ENCODE data around the gene RNF13. TPM values are rescaled to one million over a fixed set of nuclear protein-coding genes. Genes with fewer than 3 reads are reported as not detected.

The RNF13 gene
- total and polyA plus RNA-seq, 2 donors (not counting 1 experiment from before 2014, with no cell fraction given), result 57.4 to 81.7 TPM

GRCh38 chr3:149792452-149793270 lies 20.4 kb upstream of the RNF13 start, which contains the start of gene ANKUB1:
ANKUB1 (minus strand) TSS chr3:149792554; CDS start chr3:149792366, 188 bp downstream.
- TF ChIP-seq EZH2 (IDR thresholded peaks at IDR 0.05; ENCODE audit: low read length, missing control alignments), result no peak
- TF ChIP-seq, protein P1, sequence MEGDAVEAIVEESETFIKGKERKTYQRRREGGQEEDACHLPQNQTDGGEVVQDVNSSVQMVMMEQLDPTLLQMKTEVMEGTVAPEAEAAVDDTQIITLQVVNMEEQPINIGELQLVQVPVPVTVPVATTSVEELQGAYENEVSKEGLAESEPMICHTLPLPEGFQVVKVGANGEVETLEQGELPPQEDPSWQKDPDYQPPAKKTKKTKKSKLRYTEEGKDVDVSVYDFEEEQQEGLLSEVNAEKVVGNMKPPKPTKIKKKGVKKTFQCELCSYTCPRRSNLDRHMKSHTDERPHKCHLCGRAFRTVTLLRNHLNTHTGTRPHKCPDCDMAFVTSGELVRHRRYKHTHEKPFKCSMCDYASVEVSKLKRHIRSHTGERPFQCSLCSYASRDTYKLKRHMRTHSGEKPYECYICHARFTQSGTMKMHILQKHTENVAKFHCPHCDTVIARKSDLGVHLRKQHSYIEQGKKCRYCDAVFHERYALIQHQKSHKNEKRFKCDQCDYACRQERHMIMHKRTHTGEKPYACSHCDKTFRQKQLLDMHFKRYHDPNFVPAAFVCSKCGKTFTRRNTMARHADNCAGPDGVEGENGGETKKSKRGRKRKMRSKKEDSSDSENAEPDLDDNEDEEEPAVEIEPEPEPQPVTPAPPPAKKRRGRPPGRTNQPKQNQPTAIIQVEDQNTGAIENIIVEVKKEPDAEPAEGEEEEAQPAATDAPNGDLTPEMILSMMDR (conservative IDR thresholded peaks at IDR 0.05 in 1 of 2, IDR thresholded peaks at IDR 0.05 in 1 of 2; ENCODE audit: low read depth in 1 of 2, low read length in 2 of 2), result no peak
- Histone ChIP-seq H3K4me2 (ENCODE audit: extremely low read depth, insufficient read depth, low read length) (no peak within 1 kb of the TSS), H3K27me3 (ENCODE audit: control insufficient read depth, insufficient read depth, low read length) (no peaks in the 10 kb centered on the region), H3K4me3 (replicated peaks in 1 of 4; ENCODE audit: control extremely low read depth in 1 of 4, insufficient read depth in 1 of 4, low read depth in 3 of 4, low read length in 4 of 4) (no peak within 1 kb of the TSS), H3K27ac (ENCODE audit: insufficient read depth, low read length) (no peak within 1 kb of the TSS), H3K9ac (ENCODE audit: insufficient read depth, low read length) (no peak within 1 kb of the TSS), H3K4me1 (ENCODE audit: control insufficient read depth, extremely low read depth, insufficient read depth, low read length) (no peaks in the 10 kb centered on the region), H3K9me3 (ENCODE audit: control insufficient read depth, insufficient read depth, low read depth, low read length) (no peaks in the 10 kb centered on the region), H2AFZ (ENCODE audit: low read length) (no peak within 1 kb of the TSS), H4K20me1 (ENCODE audit: control insufficient read depth, extremely low read depth, insufficient read depth, low read length) (no peaks in the 10 kb centered on the region), H3K36me3 (ENCODE audit: control insufficient read depth, insufficient read depth, low read length) (no peaks in the 10 kb centered on the region), H3K79me2 (ENCODE audit: control insufficient read depth, insufficient read depth, low read length) (no peaks in the 10 kb centered on the region)
- no peak for DNase-seq (ENCODE audit: low read depth in 2 of 2)

- no peaks in the 10 kb centered on the region for H4K20me1 ChIP-seq (ENCODE audit: control insufficient read depth, extremely low read depth, insufficient read depth, low read length)
- H3K9ac ChIP-seq (ENCODE audit: insufficient read depth, low read length), result no peak overlapping the region
- no peak overlapping the region for H3K4me2 ChIP-seq (ENCODE audit: extremely low read depth, insufficient read depth, low read length)
- no peaks in the 10 kb centered on the region for H3K79me2 ChIP-seq (ENCODE audit: control insufficient read depth, insufficient read depth, low read length)
- no peaks in the 10 kb centered on the region for H3K27me3 ChIP-seq (ENCODE audit: control insufficient read depth, insufficient read depth, low read length)
- no peak for DNase-seq (ENCODE audit: low read depth in 2 of 2)
- no peaks in the 10 kb centered on the region for H3K9me3 ChIP-seq (ENCODE audit: control insufficient read depth, insufficient read depth, low read depth, low read length)
- H3K27ac ChIP-seq (ENCODE audit: insufficient read depth, low read length), result no peak overlapping the region
- H2AFZ ChIP-seq (ENCODE audit: low read length), result no peak overlapping the region
- H3K4me1 ChIP-seq (ENCODE audit: control insufficient read depth, extremely low read depth, insufficient read depth, low read length), result no peaks in the 10 kb centered on the region
- H3K36me3 ChIP-seq (ENCODE audit: control insufficient read depth, insufficient read depth, low read length), result no peaks in the 10 kb centered on the region
- TF ChIP-seq, protein P1 (conservative IDR thresholded peaks at IDR 0.05 in 1 of 2, IDR thresholded peaks at IDR 0.05 in 1 of 2; ENCODE audit: low read depth in 1 of 2, low read length in 2 of 2), result no peak
- no peak for TF ChIP-seq EZH2 (IDR thresholded peaks at IDR 0.05; ENCODE audit: low read length, missing control alignments)
- no peak overlapping the region for H3K4me3 ChIP-seq (replicated peaks in 1 of 4; ENCODE audit: control extremely low read depth in 1 of 4, insufficient read depth in 1 of 4, low read depth in 3 of 4, low read length in 4 of 4)
These were observed 17.0 kb upstream of the RNF13 start for GRCh38 chr3:149796026-149796425.

DNA sequence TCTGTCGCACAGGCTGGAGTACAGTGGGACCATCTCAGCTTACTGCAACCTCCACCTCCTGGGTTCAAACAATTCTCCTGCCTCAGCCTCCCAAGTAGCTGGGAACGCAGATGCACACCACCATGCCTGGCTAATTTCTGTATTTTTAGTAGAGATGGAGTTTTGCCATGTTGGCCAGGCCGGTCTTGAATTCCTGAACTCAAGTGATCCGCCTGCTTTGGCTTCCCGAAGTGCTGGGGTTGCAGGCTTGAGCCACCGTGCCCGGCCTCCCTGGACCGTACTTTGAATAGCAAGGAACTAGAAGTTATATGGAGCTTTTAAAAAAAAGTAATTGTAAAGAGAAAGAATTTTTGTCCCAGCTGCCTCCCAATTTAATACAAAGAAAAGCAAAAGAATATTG lies 12.3 kb upstream of the RNF13 start:
- no peak overlapping the region for H3K9ac ChIP-seq (ENCODE audit: insufficient read depth, low read length)
- no peaks in the 10 kb centered on the region for H3K79me2 ChIP-seq (ENCODE audit: control insufficient read depth, insufficient read depth, low read length)
- no peaks in the 10 kb centered on the region for H4K20me1 ChIP-seq (ENCODE audit: control insufficient read depth, extremely low read depth, insufficient read depth, low read length)

More for the DNA sequence above, 12.3 kb upstream of the RNF13 start:
- H3K9me3 ChIP-seq (ENCODE audit: control insufficient read depth, insufficient read depth, low read depth, low read length), result no peaks in the 10 kb centered on the region
- no peak for DNase-seq (ENCODE audit: low read depth in 2 of 2)
- no peak overlapping the region for H3K4me2 ChIP-seq (ENCODE audit: extremely low read depth, insufficient read depth, low read length)
- no peaks in the 10 kb centered on the region for H3K36me3 ChIP-seq (ENCODE audit: control insufficient read depth, insufficient read depth, low read length)
- no peaks in the 10 kb centered on the region for H3K4me1 ChIP-seq (ENCODE audit: control insufficient read depth, extremely low read depth, insufficient read depth, low read length)
- H2AFZ ChIP-seq (ENCODE audit: low read length), result no peak overlapping the region
- H3K27ac ChIP-seq (ENCODE audit: insufficient read depth, low read length), result no peak overlapping the region
- H3K27me3 ChIP-seq (ENCODE audit: control insufficient read depth, insufficient read depth, low read length), result no peaks in the 10 kb centered on the region
- H3K4me3 ChIP-seq (replicated peaks in 1 of 4; ENCODE audit: control extremely low read depth in 1 of 4, insufficient read depth in 1 of 4, low read depth in 3 of 4, low read length in 4 of 4), result no peak overlapping the region
- no peak for TF ChIP-seq EZH2 (IDR thresholded peaks at IDR 0.05; ENCODE audit: low read length, missing control alignments)
- TF ChIP-seq, protein P1 (conservative IDR thresholded peaks at IDR 0.05 in 1 of 2, IDR thresholded peaks at IDR 0.05 in 1 of 2; ENCODE audit: low read depth in 1 of 2, low read length in 2 of 2), result no peak

Measured in fibroblast of lung (primary cell).